HEK293 (cell line): Measurements from ENCODE around the gene HK2.

Source experiments
- YY1 ChIP-seq: fragments of 450-650 bp; formaldehyde crosslinking; IDR thresholded peaks from 2 replicates; pipeline ENCODE4 v1.5.1; 2018; ENCODE audit warnings: missing biosample characterization, missing genetic modification characterization
- TF ChIP-seq, protein P1 (sequence below): fragments of 450-650 bp; formaldehyde crosslinking; IDR thresholded peaks from 2 replicates; pipeline ENCODE4 v1.5.1; 2016; ENCODE audit warnings: missing biosample characterization, missing genetic modification characterization
- TF ChIP-seq, protein P2 (sequence below): fragments of 450-650 bp; formaldehyde crosslinking; IDR thresholded peaks from 2 replicates; pipeline ENCODE4 v1.5.1; 2016; ENCODE audit warnings: missing biosample characterization, missing genetic modification characterization
- TF ChIP-seq, protein P3 (sequence below): fragments of 450-650 bp; formaldehyde crosslinking; IDR thresholded peaks from 2 replicates; pipeline ENCODE4 v1.5.1; 2016; ENCODE audit warnings: missing biosample characterization, missing genetic modification characterization, low read depth

DNA sequence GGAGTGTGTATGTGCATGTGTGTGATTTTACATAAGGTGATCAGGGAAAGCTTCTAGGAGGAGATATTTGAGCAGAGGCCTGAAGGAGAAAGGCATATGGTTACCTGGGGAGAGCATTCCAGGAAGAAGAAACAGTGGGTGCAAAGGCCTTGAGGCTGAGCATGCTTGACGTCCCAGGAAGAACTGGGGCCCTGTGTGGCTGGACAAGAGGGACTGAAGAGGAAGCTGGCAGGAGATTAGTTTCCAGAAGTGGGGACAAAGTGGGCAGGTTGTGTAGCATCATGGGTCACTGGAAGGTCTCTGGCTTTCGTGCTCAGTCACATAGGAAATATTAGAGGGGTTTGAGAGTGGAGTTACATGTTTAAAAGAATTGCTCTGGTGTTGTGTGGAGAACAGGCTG lies 82.5 kb downstream of the HK2 start:
- TF ChIP-seq, protein P1, sequence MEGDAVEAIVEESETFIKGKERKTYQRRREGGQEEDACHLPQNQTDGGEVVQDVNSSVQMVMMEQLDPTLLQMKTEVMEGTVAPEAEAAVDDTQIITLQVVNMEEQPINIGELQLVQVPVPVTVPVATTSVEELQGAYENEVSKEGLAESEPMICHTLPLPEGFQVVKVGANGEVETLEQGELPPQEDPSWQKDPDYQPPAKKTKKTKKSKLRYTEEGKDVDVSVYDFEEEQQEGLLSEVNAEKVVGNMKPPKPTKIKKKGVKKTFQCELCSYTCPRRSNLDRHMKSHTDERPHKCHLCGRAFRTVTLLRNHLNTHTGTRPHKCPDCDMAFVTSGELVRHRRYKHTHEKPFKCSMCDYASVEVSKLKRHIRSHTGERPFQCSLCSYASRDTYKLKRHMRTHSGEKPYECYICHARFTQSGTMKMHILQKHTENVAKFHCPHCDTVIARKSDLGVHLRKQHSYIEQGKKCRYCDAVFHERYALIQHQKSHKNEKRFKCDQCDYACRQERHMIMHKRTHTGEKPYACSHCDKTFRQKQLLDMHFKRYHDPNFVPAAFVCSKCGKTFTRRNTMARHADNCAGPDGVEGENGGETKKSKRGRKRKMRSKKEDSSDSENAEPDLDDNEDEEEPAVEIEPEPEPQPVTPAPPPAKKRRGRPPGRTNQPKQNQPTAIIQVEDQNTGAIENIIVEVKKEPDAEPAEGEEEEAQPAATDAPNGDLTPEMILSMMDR (tag by site-specific recombination) = no peak
- TF ChIP-seq, protein P2, sequence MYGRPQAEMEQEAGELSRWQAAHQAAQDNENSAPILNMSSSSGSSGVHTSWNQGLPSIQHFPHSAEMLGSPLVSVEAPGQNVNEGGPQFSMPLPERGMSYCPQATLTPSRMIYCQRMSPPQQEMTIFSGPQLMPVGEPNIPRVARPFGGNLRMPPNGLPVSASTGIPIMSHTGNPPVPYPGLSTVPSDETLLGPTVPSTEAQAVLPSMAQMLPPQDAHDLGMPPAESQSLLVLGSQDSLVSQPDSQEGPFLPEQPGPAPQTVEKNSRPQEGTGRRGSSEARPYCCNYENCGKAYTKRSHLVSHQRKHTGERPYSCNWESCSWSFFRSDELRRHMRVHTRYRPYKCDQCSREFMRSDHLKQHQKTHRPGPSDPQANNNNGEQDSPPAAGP (tag by site-specific recombination) = no peak
- TF ChIP-seq, protein P3, sequence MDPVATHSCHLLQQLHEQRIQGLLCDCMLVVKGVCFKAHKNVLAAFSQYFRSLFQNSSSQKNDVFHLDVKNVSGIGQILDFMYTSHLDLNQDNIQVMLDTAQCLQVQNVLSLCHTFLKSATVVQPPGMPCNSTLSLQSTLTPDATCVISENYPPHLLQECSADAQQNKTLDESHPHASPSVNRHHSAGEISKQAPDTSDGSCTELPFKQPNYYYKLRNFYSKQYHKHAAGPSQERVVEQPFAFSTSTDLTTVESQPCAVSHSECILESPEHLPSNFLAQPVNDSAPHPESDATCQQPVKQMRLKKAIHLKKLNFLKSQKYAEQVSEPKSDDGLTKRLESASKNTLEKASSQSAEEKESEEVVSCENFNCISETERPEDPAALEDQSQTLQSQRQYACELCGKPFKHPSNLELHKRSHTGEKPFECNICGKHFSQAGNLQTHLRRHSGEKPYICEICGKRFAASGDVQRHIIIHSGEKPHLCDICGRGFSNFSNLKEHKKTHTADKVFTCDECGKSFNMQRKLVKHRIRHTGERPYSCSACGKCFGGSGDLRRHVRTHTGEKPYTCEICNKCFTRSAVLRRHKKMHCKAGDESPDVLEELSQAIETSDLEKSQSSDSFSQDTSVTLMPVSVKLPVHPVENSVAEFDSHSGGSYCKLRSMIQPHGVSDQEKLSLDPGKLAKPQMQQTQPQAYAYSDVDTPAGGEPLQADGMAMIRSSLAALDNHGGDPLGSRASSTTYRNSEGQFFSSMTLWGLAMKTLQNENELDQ (tag by site-specific recombination) = no peak
- no peak for TF ChIP-seq YY1
